ENCODE results near the gene ECT2. TPM values are rescaled to one million over a fixed set of nuclear protein-coding genes. Genes with fewer than 3 reads are reported as not detected.

Gene ECT2
- total RNA-seq, 4 donors from 2014 or later: 2.7 to 5.8 (median 3.7) TPM

- Histone ChIP-seq H3K9me3 (no peaks in the 10 kb centered on the region), H3K27ac (no peak overlapping the region), H3K4me1 (no peaks in the 10 kb centered on the region), H3K36me3 (no peaks in the 10 kb centered on the region), H3K27me3 (no peaks in the 10 kb centered on the region), H3K4me3 (no peak overlapping the region)
- intact Hi-C loops (cut with DNase I; ENCODE audit: low total_unique reads) (no loop called here), in situ Hi-C loops (cut with MboI; ENCODE audit: low sequenced_read_pairs in 4 of 4) (no loop called here)
- TF ChIP-seq POLR2A (IDR thresholded peaks at IDR 0.05) (no peak), CTCF (IDR thresholded peaks at IDR 0.05 in 4 of 5, conservative IDR thresholded peaks at IDR 0.05 in 1 of 5) (no peak)
- ATAC-seq (no peak), DNase-seq (no peak)
Observed at GRCh38 chr3:172735014-172735413, 15.5 kb upstream of the ECT2 start.

- no peaks in the 10 kb centered on the region for H3K27me3 ChIP-seq
- in situ Hi-C loops (cut with MboI; ENCODE audit: low sequenced_read_pairs in 4 of 4): no loop called here
- no peak for TF ChIP-seq CTCF (IDR thresholded peaks at IDR 0.05 in 4 of 5, conservative IDR thresholded peaks at IDR 0.05 in 1 of 5)
- TF ChIP-seq POLR2A (IDR thresholded peaks at IDR 0.05): no peak
- intact Hi-C loops (cut with DNase I; ENCODE audit: low total_unique reads): no loop called here
- H3K9me3 ChIP-seq: no peaks in the 10 kb centered on the region
- no peak overlapping the region for H3K4me3 ChIP-seq
- no peak overlapping the region for H3K27ac ChIP-seq
- ATAC-seq (no peak), DNase-seq (no peak)
- H3K4me1 ChIP-seq: no peaks in the 10 kb centered on the region
- H3K36me3 ChIP-seq: no peaks in the 10 kb centered on the region
Observed at GRCh38 chr3:172739462-172739861, 11.1 kb upstream of the ECT2 start.

GRCh38 chr3:172746475-172746874, 4.1 kb upstream of the ECT2 start:
- in situ Hi-C loops (cut with MboI; ENCODE audit: low sequenced_read_pairs in 4 of 4): no loop called here
- Histone ChIP-seq H3K36me3 (no peaks in the 10 kb centered on the region), H3K27ac (no peak overlapping the region), H3K4me1 (peaks cover 0 to 6% of the 10 kb centered on the region in 2 donors), H3K27me3 (no peaks in the 10 kb centered on the region), H3K9me3 (no peaks in the 10 kb centered on the region), H3K4me3 (no peak overlapping the region)
- intact Hi-C loops (cut with DNase I; ENCODE audit: low total_unique reads): no loop called here
- DNase-seq: no peak
- ATAC-seq: no peak
- TF ChIP-seq POLR2A (IDR thresholded peaks at IDR 0.05) (no peak), CTCF (IDR thresholded peaks at IDR 0.05 in 4 of 5, conservative IDR thresholded peaks at IDR 0.05 in 1 of 5) (no peak)

- TF ChIP-seq CTCF (IDR thresholded peaks at IDR 0.05 in 4 of 5, conservative IDR thresholded peaks at IDR 0.05 in 1 of 5) (no peak), POLR2A (IDR thresholded peaks at IDR 0.05) (no peak)
- in situ Hi-C loops (cut with MboI; ENCODE audit: low sequenced_read_pairs in 4 of 4): no loop called here
Observed at GRCh38 chr3:172749230-172749965, 1.1 kb upstream of the ECT2 start.

GRCh38 chr3:172750069-172750367, 508 bp upstream of the ECT2 start:
- Histone ChIP-seq H3K27ac (peak overlapping the region; percentile 68 to 73 (median 69)), H3K9me3 (no peaks in the 10 kb centered on the region), H3K4me3 (peak overlapping the region; percentile 67 to 80 (median 72)), H3K36me3 (no peaks in the 10 kb centered on the region), H3K27me3 (no peaks in the 10 kb centered on the region), H3K4me1 (peaks cover 0 to 8% of the 10 kb centered on the region in 2 donors)
- no peak for TF ChIP-seq CTCF (IDR thresholded peaks at IDR 0.05 in 4 of 5, conservative IDR thresholded peaks at IDR 0.05 in 1 of 5)
- no peak for TF ChIP-seq POLR2A (IDR thresholded peaks at IDR 0.05)
- ATAC-seq (no peak), DNase-seq (no peak)
- intact Hi-C loops (cut with DNase I; ENCODE audit: low total_unique reads) (loop anchor here (1.0 kb wide), 2 partner anchors 39 to 77 kb away; partner anchors contain the start of gene NCEH1), in situ Hi-C loops (cut with MboI; ENCODE audit: low sequenced_read_pairs in 4 of 4) (no loop called here)

More at GRCh38 chr3:172749230-172749965, 1.1 kb upstream of the ECT2 start:
- ATAC-seq (no peak), DNase-seq (no peak)
- no peaks in the 10 kb centered on the region for H3K27me3 ChIP-seq
- H3K4me1 ChIP-seq: peaks cover 0 to 8% of the 10 kb centered on the region in 2 donors
- peak overlapping the region; percentile 67 to 80 (median 72) for H3K4me3 ChIP-seq
- no peaks in the 10 kb centered on the region for H3K36me3 ChIP-seq
- H3K27ac ChIP-seq: peak overlapping the region; percentile 68 to 73 (median 69)
- intact Hi-C loops (cut with DNase I; ENCODE audit: low total_unique reads): no loop called here
- H3K9me3 ChIP-seq: no peaks in the 10 kb centered on the region
